BJ (cell line): ENCODE results near the gene KRTAP2-3. TPM values are rescaled to one million over a fixed set of nuclear protein-coding genes. Genes with fewer than 3 reads are reported as not detected.
"Not testable (repeated sequence)": the region's sequence is repeated elsewhere in the genome, so short reads cannot be mapped to it uniquely, and the experiment has no call there.

Experiments
- CTCF ChIA-PET: fragments of 350-600 bp; formaldehyde crosslinking; extraction: SDS; loops from one replicate; lab custom pipeline; 2021; ENCODE audit warnings: antibody characterized with exemption, inconsistent platforms; lab: Yijun Ruan, JAX
- POLR2A ChIA-PET: fragments of 300-600 bp; sonication (Branson Sonifier 250); formaldehyde crosslinking; extraction: SDS; loops from one replicate; lab custom pipeline; 2021; ENCODE audit warnings: antibody characterized with exemption; lab: Charles Lee
- DNase-seq: peaks from one replicate; pipeline ENCODE4 v3.0.0-alpha.2; 2011; ENCODE audit warnings: low read depth
- H3K27me3 ChIP-seq: 2 replicates; pipeline ENCODE4 v1.6.0; 2011; ENCODE audit warnings: low read length; ENCODE audit not compliant: control insufficient read depth, insufficient read depth
- H3K36me3 ChIP-seq: 2 replicates; pipeline ENCODE4 v1.5.1; 2011; ENCODE audit warnings: low read length; ENCODE audit not compliant: control insufficient read depth, insufficient read depth
- H3K4me3 ChIP-seq: 2 replicates; pipeline ENCODE4 v1.5.1; 2011; ENCODE audit warnings: low read depth, mild to moderate bottlenecking, control low read depth, low read length
- polyA plus RNA-seq: library from polyadenylated mRNA; depleted of rRNA; stranded (reverse); fragments of >200 nt; gene quantifications from 2 replicates; pipeline ENCODE4 v1.2.3, GENCODE V29; 2011
- TF ChIP-seq, protein P1 (sequence below): IDR thresholded peaks from 2 replicates; pipeline ENCODE4 v1.5.1; 2011; ENCODE audit warnings: low read depth, mild to moderate bottlenecking, control low read depth, inconsistent platforms, low read length, moderate library complexity; ENCODE audit not compliant: insufficient read depth

The KRTAP2-3 gene
- polyA plus RNA-seq, 1 experiment: 1.4 TPM

DNA sequence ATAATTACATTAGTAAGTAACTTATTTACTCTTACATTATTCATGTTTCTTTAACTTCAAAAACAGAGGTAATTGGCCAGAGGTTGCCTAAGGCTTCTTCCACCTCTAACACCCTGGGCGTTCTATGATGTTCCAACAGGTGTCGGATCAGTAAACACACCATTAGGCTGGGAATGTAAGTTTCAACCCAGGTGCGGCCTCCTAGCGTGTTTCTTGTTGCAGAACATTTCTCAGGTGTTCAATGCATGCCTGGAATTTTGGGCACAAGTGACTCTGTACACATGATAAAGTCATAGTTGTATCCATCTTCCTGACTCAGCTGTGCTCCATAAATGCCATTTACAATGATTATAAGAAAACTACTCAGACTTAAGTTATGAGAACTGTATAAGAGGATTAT, 5.9 kb downstream of the KRTAP2-3 start:
- POLR2A ChIA-PET: no interaction called here
- no peaks in the 10 kb centered on the region; the same call in 1 of the 2 replicates for H3K36me3 ChIP-seq
- H3K4me3 ChIP-seq: no peak overlapping the region
- CTCF ChIA-PET: no interaction called here
- no peak for DNase-seq
- TF ChIP-seq, protein P1, sequence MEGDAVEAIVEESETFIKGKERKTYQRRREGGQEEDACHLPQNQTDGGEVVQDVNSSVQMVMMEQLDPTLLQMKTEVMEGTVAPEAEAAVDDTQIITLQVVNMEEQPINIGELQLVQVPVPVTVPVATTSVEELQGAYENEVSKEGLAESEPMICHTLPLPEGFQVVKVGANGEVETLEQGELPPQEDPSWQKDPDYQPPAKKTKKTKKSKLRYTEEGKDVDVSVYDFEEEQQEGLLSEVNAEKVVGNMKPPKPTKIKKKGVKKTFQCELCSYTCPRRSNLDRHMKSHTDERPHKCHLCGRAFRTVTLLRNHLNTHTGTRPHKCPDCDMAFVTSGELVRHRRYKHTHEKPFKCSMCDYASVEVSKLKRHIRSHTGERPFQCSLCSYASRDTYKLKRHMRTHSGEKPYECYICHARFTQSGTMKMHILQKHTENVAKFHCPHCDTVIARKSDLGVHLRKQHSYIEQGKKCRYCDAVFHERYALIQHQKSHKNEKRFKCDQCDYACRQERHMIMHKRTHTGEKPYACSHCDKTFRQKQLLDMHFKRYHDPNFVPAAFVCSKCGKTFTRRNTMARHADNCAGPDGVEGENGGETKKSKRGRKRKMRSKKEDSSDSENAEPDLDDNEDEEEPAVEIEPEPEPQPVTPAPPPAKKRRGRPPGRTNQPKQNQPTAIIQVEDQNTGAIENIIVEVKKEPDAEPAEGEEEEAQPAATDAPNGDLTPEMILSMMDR: no peak
- H3K27me3 ChIP-seq: no peaks in the 10 kb centered on the region

GRCh38 chr17:41052566-41052965, 7.3 kb downstream of the KRTAP2-3 start:
- Histone ChIP-seq H3K36me3 (no peaks in the 10 kb centered on the region), H3K4me3 (no peak overlapping the region), H3K27me3 (no peaks in the 10 kb centered on the region)
- ChIA-PET CTCF (no interaction called here), POLR2A (no interaction called here)
- TF ChIP-seq, protein P1: no peak
- DNase-seq: no peak

DNA sequence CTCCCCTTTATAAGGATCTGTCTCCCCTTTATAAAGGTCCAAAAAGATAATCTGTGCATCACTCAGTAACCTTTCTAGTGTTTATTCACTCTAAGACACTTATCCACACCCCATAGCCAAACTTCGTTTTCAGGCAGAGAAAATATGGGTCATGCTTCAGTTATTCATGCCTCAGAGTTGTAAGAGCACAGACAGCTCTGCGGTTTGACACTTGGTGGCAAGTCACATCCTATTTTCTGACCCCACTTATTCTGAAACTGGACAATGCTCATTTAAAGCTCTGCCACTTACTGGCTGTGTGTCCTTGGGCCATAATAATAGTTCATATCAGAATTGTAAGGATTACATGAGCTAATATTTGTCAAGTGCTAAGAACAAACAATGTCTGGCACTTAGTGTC, 10.8 kb downstream of the KRTAP2-3 start:
- no peak overlapping the region for H3K4me3 ChIP-seq
- CTCF ChIA-PET: interaction anchor here (0.9 to 1.6 kb wide), 4 partner anchors 31 to 500 kb away, joined by 3 to 5 read pairs (median 4); no protein-coding TSS in a partner anchor
- POLR2A ChIA-PET: interaction anchor here (0.5 to 1.0 kb wide), 4 partner anchors 10 to 304 kb away, joined by 3 to 4 read pairs (median 4); no protein-coding TSS in a partner anchor
- TF ChIP-seq, protein P1: no peak
- H3K36me3 ChIP-seq: no peaks in the 10 kb centered on the region
- DNase-seq: peak; percentile 85
- no peaks in the 10 kb centered on the region for H3K27me3 ChIP-seq

GRCh38 chr17:41048441-41048840, 11.5 kb downstream of the KRTAP2-3 start:
- DNase-seq: peak; percentile 76
- ChIA-PET CTCF (interaction anchor here (0.6 to 1.8 kb wide), 8 partner anchors 9 to 500 kb away, joined by 3 to 6 read pairs (median 4); partner anchors contain the start of gene KRTAP2-4), POLR2A (interaction anchor here (0.6 to 1.0 kb wide), 5 partner anchors 11 to 369 kb away, joined by 3 read pairs; partner anchors contain the start of gene KRTAP2-3)
- TF ChIP-seq, protein P1: no peak
- Histone ChIP-seq H3K4me3 (no peak overlapping the region), H3K27me3 (no peaks in the 10 kb centered on the region), H3K36me3 (no peaks in the 10 kb centered on the region)

DNA sequence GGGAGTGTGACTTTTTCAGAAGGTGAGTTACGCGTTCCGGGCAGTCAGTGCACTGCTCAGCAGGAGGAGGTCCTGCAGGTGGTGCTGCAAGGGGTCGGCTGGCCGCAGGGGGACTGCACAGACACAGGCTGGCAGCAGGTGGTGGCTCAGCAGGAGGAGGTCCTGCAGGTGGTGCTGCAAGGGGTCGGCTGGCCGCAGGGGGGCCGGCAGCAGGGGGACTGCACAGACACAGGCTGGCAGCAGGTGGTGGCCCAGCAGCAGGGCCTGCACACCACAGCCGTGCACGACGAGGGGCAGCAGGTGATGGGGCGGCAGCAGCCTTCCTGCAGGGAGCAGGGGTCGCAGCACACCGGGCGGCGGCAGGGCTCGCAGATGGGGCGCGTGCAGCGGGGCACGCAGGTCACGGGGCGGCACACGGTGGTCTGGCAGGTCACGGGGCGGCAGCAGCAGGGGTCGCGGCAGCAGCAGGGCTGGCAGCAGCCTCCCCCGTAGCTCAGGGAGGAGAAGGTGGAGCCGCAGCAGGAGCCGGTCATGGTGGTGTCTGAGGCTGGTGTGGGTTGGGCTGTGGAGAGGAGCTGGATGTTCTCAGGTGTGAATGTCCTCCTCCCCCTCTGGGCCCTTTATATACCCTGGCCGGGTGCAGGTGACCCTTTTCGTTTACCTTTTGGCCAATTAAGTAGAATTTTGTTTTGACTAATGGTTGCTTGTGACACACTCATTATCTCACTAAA, 13.0 kb downstream of the KRTAP2-3 start, which contains the start of gene KRTAP2-1:
TSS of gene KRTAP2-1 (minus strand) at position 582 of the 731 bp plus-strand sequence. CDS start at position 533, 49 bp downstream.
- POLR2A ChIA-PET, H3K36me3 ChIP-seq: not testable (repeated sequence)
- CTCF ChIA-PET: interaction anchor here (0.6 to 1.8 kb wide), 7 partner anchors 8 to 619 kb away, joined by 3 to 6 read pairs (median 3); no protein-coding TSS in a partner anchor

More for the DNA sequence above, 13.0 kb downstream of the KRTAP2-3 start, which contains the start of gene KRTAP2-1:
- DNase-seq, H3K4me3 ChIP-seq, H3K27me3 ChIP-seq: not testable (repeated sequence)
